K562 (cell line): ENCODE results near the gene LGALS8. TPM values are rescaled to one million over a fixed set of nuclear protein-coding genes. Genes with fewer than 3 reads are reported as not detected.
A peak's percentile ranks its signal among the peaks of the same experiment; 100 is the strongest.

ENCODE experiments used
- ATF1 ChIP-seq, 2 experiments: fragments of 450-650 bp in 1 of 2; IDR thresholded peaks; 2 replicates each; pipeline ENCODE4 v1.6.1; 2016; ENCODE audit warnings: missing compliant biosample characterization in 1 of 2, missing genetic modification characterization in 1 of 2
- BRD4 ChIP-seq: fragments of 200-600 bp; sonication (generic); IDR thresholded peaks from 2 replicates; pipeline ENCODE4 v1.6.1; 2017; ENCODE audit warnings: inconsistent platforms
- CCAR2 ChIP-seq: fragments of 200-400 bp; formaldehyde crosslinking; IDR thresholded peaks from 2 replicates; pipeline ENCODE4 v1.6.1; 2017; ENCODE audit warnings: mild to moderate bottlenecking, low read depth, low read length
- CEBPB ChIP-seq: fragments of 450-650 bp; IDR thresholded peaks from 2 replicates; pipeline ENCODE4 v1.6.1; 2016; ENCODE audit warnings: missing genetic modification characterization, missing compliant biosample characterization
- DDX20 ChIP-seq: fragments of 450-650 bp; IDR thresholded peaks from 2 replicates; pipeline ENCODE4 v1.6.1; 2016; ENCODE audit warnings: missing genetic modification characterization, low read depth, mild to moderate bottlenecking, missing compliant biosample characterization, moderate library complexity
- FOXM1 ChIP-seq, 2 experiments: fragments of 450-650 bp in 1 of 2; sonication (generic) in 1 of 2; formaldehyde crosslinking in 1 of 2; IDR thresholded peaks; 2 replicates each; pipeline versions ENCODE4 v1.6.1 to v1.9.0; 2017 to 2022; ENCODE audit warnings: low read depth in 2 of 2, mild to moderate bottlenecking in 2 of 2, missing genetic modification reagents in 1 of 2, moderate library complexity in 1 of 2
- HDAC8 ChIP-seq: fragments of 450-650 bp; IDR thresholded peaks from 2 replicates; pipeline ENCODE4 v1.6.1; 2016; ENCODE audit warnings: mild to moderate bottlenecking, missing genetic modification characterization, moderate library complexity, missing compliant biosample characterization
- HLTF ChIP-seq: fragments of 450-650 bp; IDR thresholded peaks from 2 replicates; pipeline ENCODE4 v1.6.1; 2016
- JUND ChIP-seq, 2 experiments: IDR thresholded peaks; 2 replicates in 1 of 2; 3 replicates in 1 of 2; pipeline ENCODE4 v1.6.1; 2011; ENCODE audit warnings: borderline replicate concordance in 2 of 2, low read depth in 2 of 2, low read length in 2 of 2, improper control_type of control experiment in 1 of 2, missing biosample characterization in 1 of 2, missing genetic modification characterization in 1 of 2, missing genetic modification reagents in 1 of 2
- MYNN ChIP-seq, 2 experiments: sonication (generic); formaldehyde crosslinking in 1 of 2; IDR thresholded peaks; 2 replicates each; pipeline versions ENCODE4 v1.5.0 to v1.6.1; 2016 to 2020; ENCODE audit warnings: antibody characterized with exemption in 1 of 2, missing genetic modification reagents in 1 of 2
- NEUROD1 ChIP-seq: fragments of 150-350 bp; IDR thresholded peaks from 2 replicates; pipeline ENCODE4 v1.6.1; 2014; ENCODE audit warnings: borderline replicate concordance, low read length, low read depth; ENCODE audit not compliant: partially characterized antibody
- NR2C1 ChIP-seq, 2 experiments: fragments of 450-650 bp; IDR thresholded peaks; 2 replicates each; pipeline ENCODE4 v1.6.1; 2017; ENCODE audit warnings: mild to moderate bottlenecking in 2 of 2, antibody characterized with exemption in 1 of 2, inconsistent platforms in 1 of 2, missing compliant biosample characterization in 1 of 2, missing genetic modification characterization in 1 of 2
- RBFOX2 ChIP-seq: fragments of 200-400 bp; formaldehyde crosslinking; IDR thresholded peaks from 2 replicates; pipeline ENCODE4 v1.6.1; 2017; ENCODE audit warnings: low read depth, mild to moderate bottlenecking, low read length, moderate library complexity
- SIN3A ChIP-seq, 2 experiments: fragments of 150-350 bp in 1 of 2; IDR thresholded peaks; 2 replicates each; pipeline ENCODE4 v1.6.1; 2011 to 2016; ENCODE audit warnings: borderline replicate concordance in 2 of 2, low read depth in 2 of 2, low read length in 2 of 2, mild to moderate bottlenecking in 2 of 2, moderate library complexity in 2 of 2; ENCODE audit not compliant: control insufficient read depth in 1 of 2
- THAP12 ChIP-seq: fragments of 250-450 bp; sonication (Bioruptor Pico); IDR thresholded peaks from 2 replicates; pipeline ENCODE4 v1.9.0; 2021; ENCODE audit warnings: mild to moderate bottlenecking, inconsistent platforms
- THRB ChIP-seq: fragments of 450-650 bp; formaldehyde crosslinking; conservative IDR thresholded peaks from 2 replicates; pipeline ENCODE4 v1.4.0; 2022; ENCODE audit warnings: mild to moderate bottlenecking, missing genetic modification characterization
- ZKSCAN3 ChIP-seq: fragments of 250-450 bp; sonication (Bioruptor Pico); IDR thresholded peaks from 2 replicates; pipeline ENCODE4 v1.4.0; 2020
- ZNF124 ChIP-seq: sonication (generic); formaldehyde crosslinking; IDR thresholded peaks from 2 replicates; pipeline ENCODE4 v1.8.1; 2022; ENCODE audit warnings: missing genetic modification reagents
- ZNF239 ChIP-seq: fragments of 250-450 bp; sonication (Bioruptor Pico); IDR thresholded peaks from 2 replicates; pipeline ENCODE4 v1.4.0; 2020; ENCODE audit warnings: mild to moderate bottlenecking
- ZNF311 ChIP-seq: fragments of 250-450 bp; sonication (Bioruptor Pico); IDR thresholded peaks from 2 replicates; pipeline ENCODE4 v1.4.0; 2020; ENCODE audit warnings: mild to moderate bottlenecking, moderate library complexity
- ZNF584 ChIP-seq: fragments of 200-800 bp; sonication (Bioruptor generic); IDR thresholded peaks from 2 replicates; pipeline ENCODE4 v1.6.1; 2016; ENCODE audit warnings: low read depth, mild to moderate bottlenecking, missing genetic modification characterization, missing compliant biosample characterization
- ZNF717 ChIP-seq: fragments of 250-450 bp; sonication (Bioruptor Pico); IDR thresholded peaks from 2 replicates; pipeline ENCODE4 v1.5.0; 2021
- polyA plus RNA-seq, 8 experiments: library from polyadenylated mRNA; depleted of rRNA in 4 of 8; stranded (reverse) in 5 of 8; unstranded in 3 of 8; fragments of >200 nt; fragmentation: Nextera tagmentation in 2 of 8; fragmentation: Illumina TruSeq in 1 of 8; extraction: Ambion mirVana in 2 of 8; extraction: Trizol in 1 of 8; gene quantifications; 2 replicates each; pipeline versions ENCODE4 v1.2.1 to v1.2.3, GENCODE V29; 2011 to 2014; ENCODE audit warnings: inconsistent platforms in 1 of 8, missing spikeins in 1 of 8
- total RNA-seq, 7 experiments: library from RNA; depleted of rRNA in 6 of 7; stranded (reverse); fragments of >200 nt in 6 of 7; fragmentation: Illumina TruSeq in 2 of 7; extraction: Trizol in 2 of 7; gene quantifications; 2 replicates each; pipeline versions ENCODE4 v1.2.1 to v1.2.3, GENCODE V29; 2011 to 2021; ENCODE audit warnings: low replicate concordance in 1 of 7
- TF ChIP-seq, protein P1 (sequence below): fragments of 250-450 bp; sonication (Bioruptor Pico); IDR thresholded peaks from 2 replicates; pipeline ENCODE4 v1.6.1; 2021; ENCODE audit warnings: mild to moderate bottlenecking

The LGALS8 gene
- total and polyA plus RNA-seq, 9 of the 15 experiments (the other 6 are each of a cell fraction or from before 2014, with no cell fraction given), result 57.4 to 87.7 (median 70.3) TPM

DNA sequence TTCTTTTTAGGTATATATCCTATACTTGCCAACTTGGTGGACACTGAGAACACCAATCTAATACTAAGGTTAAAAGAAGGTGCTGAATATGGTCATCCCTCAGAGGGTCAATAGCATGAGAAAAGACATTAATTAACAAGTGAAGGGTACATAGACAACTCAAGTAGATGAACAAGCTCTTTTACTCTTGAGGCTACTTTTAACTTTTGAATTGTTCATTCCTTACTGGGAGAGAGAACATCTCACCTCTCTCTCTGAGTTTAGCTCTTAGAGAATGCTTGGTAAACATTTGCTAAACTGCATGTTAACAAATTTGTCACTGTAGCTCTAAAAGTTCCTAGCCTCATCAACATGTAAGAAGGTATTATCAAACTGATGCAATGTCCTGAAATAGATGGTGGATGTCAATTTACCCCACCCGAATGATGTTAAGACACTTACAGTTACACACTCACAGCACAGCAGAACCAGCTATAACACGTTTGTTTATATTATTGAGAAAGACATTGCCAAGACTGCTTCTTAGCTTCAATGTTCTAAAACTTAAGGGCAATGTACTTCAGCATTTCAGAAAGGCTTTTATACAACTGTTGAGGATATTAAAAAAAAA is 44.6 kb downstream of the LGALS8 start (continued):
- TF ChIP-seq THAP12 (CRISPR knock-in tag) (no peak), ZKSCAN3 (CRISPR knock-in tag) (no peak), RBFOX2 (no peak; the same call in 1 of the 2 replicates), BRD4 (peak; percentile 40; the same call in 1 of the 2 replicates), FOXM1 (IDR thresholded peaks at IDR 0.05; ENCODE audit: low read depth) (no peak), FOXM1 (CRISPR knock-in tag; IDR thresholded peaks at IDR 0.05; ENCODE audit: low read depth) (no peak), ZNF311 (CRISPR knock-in tag) (peak; percentile 56; the same call in 1 of the 2 replicates), HLTF (no peak), ZNF584 (CRISPR knock-in tag) (peak; percentile 90), SIN3A (IDR thresholded peaks at IDR 0.05; ENCODE audit: borderline replicate concordance in 2 of 2, control insufficient read depth in 1 of 2, low read depth in 2 of 2, low read length in 2 of 2) (no peak), ZNF717 (CRISPR knock-in tag) (no peak), MYNN (IDR thresholded peaks at IDR 0.05) (no peak), MYNN (CRISPR knock-in tag; IDR thresholded peaks at IDR 0.05) (no peak), NR2C1 (IDR thresholded peaks at IDR 0.05) (no peak), NR2C1 (tag; IDR thresholded peaks at IDR 0.05) (peak; percentile 68), THRB (CRISPR knock-in tag) (no peak), ZNF239 (CRISPR knock-in tag) (peak; percentile 70), ATF1 (CRISPR knock-in tag; IDR thresholded peaks at IDR 0.05) (no peak), ATF1 (tag; IDR thresholded peaks at IDR 0.05) (0 out of 2 replicates have a peak, but pooled peaks have one; percentile 7), NEUROD1 (no peak), DDX20 (tag) (peak; percentile 41; the same call in 1 of the 2 replicates), HDAC8 (tag) (peak; percentile 69; the same call in 1 of the 2 replicates), CCAR2 (no peak), JUND (IDR thresholded peaks at IDR 0.05; ENCODE audit: borderline replicate concordance, low read depth, low read length) (peak; percentile 74), JUND (tag; IDR thresholded peaks at IDR 0.05; ENCODE audit: borderline replicate concordance, low read depth, low read length) (no peak; the same call in 2 of the 3 replicates), ZNF124 (CRISPR knock-in tag) (no peak), CEBPB (tag) (peak; percentile 53)
- TF ChIP-seq, protein P1, sequence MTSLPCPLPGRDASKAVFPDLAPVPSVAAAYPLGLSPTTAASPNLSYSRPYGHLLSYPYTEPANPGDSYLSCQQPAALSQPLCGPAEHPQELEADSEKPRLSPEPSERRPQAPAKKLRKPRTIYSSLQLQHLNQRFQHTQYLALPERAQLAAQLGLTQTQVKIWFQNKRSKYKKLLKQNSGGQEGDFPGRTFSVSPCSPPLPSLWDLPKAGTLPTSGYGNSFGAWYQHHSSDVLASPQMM (CRISPR knock-in tag), result no peak
